A549 (cell line): ENCODE measurements around the gene B4GALT6. TPM values are rescaled to one million over a fixed set of nuclear protein-coding genes. Genes with fewer than 3 reads are reported as not detected.

Experiments used
- ATAC-seq, 2 experiments: fragments of 200-7000 bp in 1 of 2; fragments of >200 bp in 1 of 2; cut with Nextera tagmentation in 1 of 2; cut with Tn5 transposase in 1 of 2; 3 replicates each; pipeline versions ENCODE4 v1.8.0 to v1.9.1; 2018 to 2020; ENCODE audit warnings: mild to moderate bottlenecking in 1 of 2, moderate library complexity in 1 of 2
- CTCF ChIA-PET: fragments of 300-600 bp; sonication (Branson Sonifier 250); formaldehyde crosslinking; extraction: SDS; loops from one replicate; lab custom pipeline; 2021; ENCODE audit warnings: antibody characterized with exemption, inconsistent platforms; lab: Yijun Ruan, JAX
- POLR2A ChIA-PET: fragments of 350-600 bp; formaldehyde crosslinking; extraction: SDS; loops from one replicate; lab custom pipeline; 2021; ENCODE audit warnings: antibody characterized with exemption, inconsistent platforms; lab: Yijun Ruan, JAX
- DNase-seq, 2 experiments: peaks; one replicate each; pipeline versions ENCODE4 v3.0.0 to v3.0.0-alpha.2; 2011 to 2016; ENCODE audit warnings: low read depth in 1 of 2, low spot score in 1 of 2
- FAIRE-seq: peaks from 2 replicates; lab custom pipeline; 2011; peaks lifted over from hg19 to GRCh38; lab: Jason Lieb, UNC
- H3K27ac ChIP-seq, 2 experiments: fragments of >200 bp; sonication (Bioruptor Twin); formaldehyde crosslinking; 3 replicates each; pipeline ENCODE4 v1.5.1; 2016 to 2017
- H3K4me1 ChIP-seq: fragments of >200 bp; sonication (Bioruptor Twin); formaldehyde crosslinking; 3 replicates; pipeline ENCODE4 v1.6.1; 2016
- H3K4me2 ChIP-seq: fragments of >200 bp; sonication (Bioruptor Twin); formaldehyde crosslinking; 3 replicates; pipeline ENCODE4 v1.6.1; 2016
- H3K4me3 ChIP-seq: fragments of >200 bp; sonication (Bioruptor Twin); formaldehyde crosslinking; 3 replicates; pipeline ENCODE4 v1.5.1; 2016
- H3K9me3 ChIP-seq: fragments of >200 bp; sonication (Bioruptor Twin); formaldehyde crosslinking; 3 replicates; pipeline ENCODE4 v1.6.1; 2016
- CBX2 ChIP-seq: fragments of 200-600 bp; sonication (generic); IDR thresholded peaks from 2 replicates; pipeline ENCODE4 v1.6.1; 2016; ENCODE audit warnings: low read depth, mild to moderate bottlenecking, borderline replicate concordance
- CBX8 ChIP-seq: fragments of 200-600 bp; sonication (generic); IDR thresholded peaks from 2 replicates; pipeline ENCODE4 v1.6.1; 2016
- CHD4 ChIP-seq: fragments of 200-600 bp; sonication (generic); IDR thresholded peaks from 2 replicates; pipeline ENCODE4 v1.6.1; 2016; ENCODE audit warnings: antibody characterized with exemption, mild to moderate bottlenecking, borderline replicate concordance
- EP300 ChIP-seq, 2 experiments: fragments of >200 bp; sonication (Bioruptor Twin); formaldehyde crosslinking; IDR thresholded peaks; 2 replicates in 1 of 2; 3 replicates in 1 of 2; pipeline ENCODE4 v1.6.1; 2016 to 2017
- FOSB ChIP-seq: fragments of 250-450 bp; sonication (Bioruptor Pico); IDR thresholded peaks from 2 replicates; pipeline ENCODE4 v1.5.0; 2020; ENCODE audit warnings: mild to moderate bottlenecking, moderate library complexity
- GATA3 ChIP-seq: IDR thresholded peaks from 2 replicates; pipeline ENCODE4 v1.6.1; 2012; ENCODE audit warnings: borderline replicate concordance
- HDAC2 ChIP-seq: fragments of 200-600 bp; sonication (generic); IDR thresholded peaks from 2 replicates; pipeline ENCODE4 v1.6.1; 2016
- JUN ChIP-seq, 2 experiments: fragments of >200 bp; sonication (Bioruptor Twin); formaldehyde crosslinking; IDR thresholded peaks; 2 replicates in 1 of 2; 3 replicates in 1 of 2; pipeline ENCODE4 v1.6.1; 2016 to 2017
- NPAS2 ChIP-seq: fragments of 250-450 bp; sonication (Bioruptor Pico); IDR thresholded peaks from 2 replicates; pipeline ENCODE4 v1.8.0; 2022; ENCODE audit warnings: mild to moderate bottlenecking, moderate library complexity, borderline replicate concordance
- NR3C1 ChIP-seq: fragments of >200 bp; sonication (Bioruptor Twin); formaldehyde crosslinking; IDR thresholded peaks from 3 replicates; pipeline ENCODE4 v1.6.1; 2017
- PBX3 ChIP-seq: IDR thresholded peaks from 2 replicates; pipeline ENCODE4 v1.6.1; 2012
- POLR2AphosphoS2 ChIP-seq: conservative IDR thresholded peaks from 2 replicates; pipeline ENCODE4 v1.6.1; 2012; ENCODE audit warnings: low read length, improper control_type of control experiment, inconsistent platforms
- RCOR1 ChIP-seq: fragments of 150-350 bp; IDR thresholded peaks from 2 replicates; pipeline ENCODE4 v1.6.1; 2014; ENCODE audit warnings: antibody characterized with exemption, low read length, low read depth
- RFX5 ChIP-seq: fragments of 450-650 bp; IDR thresholded peaks from 2 replicates; pipeline ENCODE4 v1.7.1; 2014; ENCODE audit warnings: antibody characterized with exemption, mild to moderate bottlenecking, moderate library complexity
- SMC3 ChIP-seq: fragments of >200 bp; sonication (Bioruptor Twin); formaldehyde crosslinking; IDR thresholded peaks from 3 replicates; pipeline ENCODE4 v1.6.1; 2018; ENCODE audit warnings: inconsistent platforms
- USF2 ChIP-seq: fragments of 450-650 bp; IDR thresholded peaks from 2 replicates; pipeline ENCODE4 v1.6.1; 2014; ENCODE audit warnings: antibody characterized with exemption
- WGBS: methylation state at CpG from one replicate; pipeline ENCODE4 v1.1.6; 2017; ENCODE audit errors: missing lambda C conversion rate; 5-methylcytosine and 5-hydroxymethylcytosine counted together
- polyA plus RNA-seq, 4 experiments: library from polyadenylated mRNA; depleted of rRNA in 3 of 4; stranded (reverse); fragments of >200 nt; fragmentation: RNase III in 1 of 4; extraction: RNeasy Plus Mini Kit Qiagen cat#74134 plus additional on column Dnase treatment in 1 of 4; gene quantifications; 2 replicates in 3 of 4; 3 replicates in 1 of 4; pipeline ENCODE4 v1.2.3, GENCODE V29; 2011 to 2017
- TF ChIP-seq, protein P1 (sequence below): fragments of >200 bp; sonication (Bioruptor Twin); formaldehyde crosslinking; IDR thresholded peaks from 2 replicates; pipeline ENCODE4 v1.6.1; 2016
- TF ChIP-seq, protein P2 (sequence below): fragments of 250-450 bp; sonication (Bioruptor Pico); IDR thresholded peaks from 2 replicates; pipeline ENCODE4 v1.5.0; 2021; ENCODE audit warnings: mild to moderate bottlenecking, moderate library complexity, borderline replicate concordance

The B4GALT6 gene
- polyA plus RNA-seq, 2 of the 4 experiments (the other 2 are of a cell fraction): 7.1 to 12.8 TPM

DNA sequence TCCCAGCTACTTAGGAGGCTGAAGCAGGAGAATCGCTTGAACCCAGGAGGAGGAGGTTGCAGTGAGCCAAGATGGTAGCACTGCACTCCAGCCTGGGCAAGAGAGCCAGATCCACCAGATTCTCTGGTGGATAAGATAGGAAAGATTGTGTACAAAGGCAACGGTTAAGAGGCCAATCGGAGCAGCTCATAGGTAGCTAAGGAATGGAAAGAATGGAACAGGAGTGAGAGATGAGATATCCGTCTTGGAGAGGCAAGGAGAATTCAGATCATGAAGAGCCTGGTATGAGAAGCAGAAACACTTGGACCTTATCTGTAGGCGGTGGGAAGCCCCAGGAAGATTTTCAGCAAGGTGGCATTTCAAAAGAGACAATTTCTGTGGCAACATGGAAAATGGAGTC, 65.6 kb downstream of the B4GALT6 start:
- no peak overlapping the region for H3K4me2 ChIP-seq
- DNase-seq (no peak), ATAC-seq (no peak), FAIRE-seq (no peak)
- CTCF ChIA-PET: no interaction called here
- no peaks in the 10 kb centered on the region for H3K9me3 ChIP-seq
- 95% methylated on average over 5 of the region's 5 CpGs for WGBS
- POLR2A ChIA-PET: no interaction called here
- no peaks in the 10 kb centered on the region for H3K4me1 ChIP-seq
- H3K4me3 ChIP-seq: no peak overlapping the region
- H3K27ac ChIP-seq: no peak overlapping the region
- TF ChIP-seq CBX2 (no peak), PBX3 (no peak), JUN (IDR thresholded peaks at IDR 0.05) (no peak), POLR2AphosphoS2 (no peak), EP300 (IDR thresholded peaks at IDR 0.05) (no peak), USF2 (no peak), SMC3 (no peak), HDAC2 (no peak), CBX8 (no peak), RFX5 (no peak), NPAS2 (CRISPR knock-in tag) (no peak), NR3C1 (no peak), FOSB (CRISPR knock-in tag) (no peak), RCOR1 (no peak), CHD4 (no peak)
- TF ChIP-seq, protein P1, sequence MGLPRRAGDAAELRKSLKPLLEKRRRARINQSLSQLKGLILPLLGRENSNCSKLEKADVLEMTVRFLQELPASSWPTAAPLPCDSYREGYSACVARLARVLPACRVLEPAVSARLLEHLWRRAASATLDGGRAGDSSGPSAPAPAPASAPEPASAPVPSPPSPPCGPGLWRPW: no peak
- TF ChIP-seq, protein P2, sequence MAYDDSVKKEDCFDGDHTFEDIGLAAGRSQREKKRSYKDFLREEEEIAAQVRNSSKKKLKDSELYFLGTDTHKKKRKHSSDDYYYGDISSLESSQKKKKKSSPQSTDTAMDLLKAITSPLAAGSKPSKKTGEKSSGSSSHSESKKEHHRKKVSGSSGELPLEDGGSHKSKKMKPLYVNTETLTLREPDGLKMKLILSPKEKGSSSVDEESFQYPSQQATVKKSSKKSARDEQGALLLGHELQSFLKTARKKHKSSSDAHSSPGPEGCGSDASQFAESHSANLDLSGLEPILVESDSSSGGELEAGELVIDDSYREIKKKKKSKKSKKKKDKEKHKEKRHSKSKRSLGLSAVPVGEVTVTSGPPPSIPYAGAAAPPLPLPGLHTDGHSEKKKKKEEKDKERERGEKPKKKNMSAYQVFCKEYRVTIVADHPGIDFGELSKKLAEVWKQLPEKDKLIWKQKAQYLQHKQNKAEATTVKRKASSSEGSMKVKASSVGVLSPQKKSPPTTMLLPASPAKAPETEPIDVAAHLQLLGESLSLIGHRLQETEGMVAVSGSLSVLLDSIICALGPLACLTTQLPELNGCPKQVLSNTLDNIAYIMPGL (CRISPR knock-in tag): no peak

- POLR2A ChIA-PET: no interaction called here
Observed at GRCh38 chr18:31617031-31617717, 67.2 kb downstream of the B4GALT6 start.

DNA sequence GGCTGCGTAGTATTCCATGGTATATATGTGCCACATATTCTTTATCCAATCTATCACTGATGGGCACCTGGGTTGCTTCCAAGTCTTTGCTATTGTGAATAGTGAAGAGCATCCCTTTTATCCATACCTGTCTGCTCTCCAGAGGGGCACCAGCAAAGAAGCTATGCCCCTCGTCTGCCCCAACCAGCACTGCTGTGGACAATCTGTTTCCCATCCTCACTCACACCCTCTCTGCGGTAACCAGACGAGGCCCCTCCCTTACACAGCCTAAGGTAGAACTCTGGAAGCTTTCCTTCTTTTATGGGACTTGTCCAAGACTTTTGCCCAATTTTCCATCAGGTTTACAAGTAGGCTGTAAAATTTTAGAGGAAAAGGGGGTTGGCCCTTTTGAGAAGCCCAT, 67.8 kb downstream of the B4GALT6 start:
- FAIRE-seq (no peak), DNase-seq (no peak), ATAC-seq (no peak)
- no peak overlapping the region for H3K4me3 ChIP-seq
- TF ChIP-seq SMC3: no peak
- H3K4me2 ChIP-seq: no peak overlapping the region
- H3K27ac ChIP-seq: no peak overlapping the region
- no peaks in the 10 kb centered on the region for H3K9me3 ChIP-seq
- ChIA-PET CTCF (no interaction called here), POLR2A (no interaction called here)
- no peaks in the 10 kb centered on the region for H3K4me1 ChIP-seq
- WGBS: 78% methylated on average over 4 of the region's 4 CpGs

More at GRCh38 chr18:31617031-31617717, 67.2 kb downstream of the B4GALT6 start:
- Histone ChIP-seq H3K4me2 (no peak overlapping the region), H3K4me1 (no peaks in the 10 kb centered on the region), H3K9me3 (no peaks in the 10 kb centered on the region), H3K4me3 (no peak overlapping the region), H3K27ac (no peak overlapping the region)
- ATAC-seq: no peak
- 74% methylated on average over 5 of the region's 5 CpGs for WGBS
- CTCF ChIA-PET: no interaction called here
- FAIRE-seq: no peak
- no peak for TF ChIP-seq GATA3
- no peak for TF ChIP-seq POLR2AphosphoS2
- no peak for DNase-seq
